GM12878 (cell line): ENCODE measurements around the gene CIAO2A. TPM values are rescaled to one million over a fixed set of nuclear protein-coding genes. Genes with fewer than 3 reads are reported as not detected.

Experiments used
- ATAC-seq: fragments of 200-7000 bp; cut with Tn5 transposase; 3 replicates; pipeline ENCODE4 v1.9.1; 2020; ENCODE audit warnings: mild to moderate bottlenecking, moderate library complexity
- BruUV-seq: library from RNA; stranded (reverse); fragments of 400-500 nt; replicated peaks from 2 replicates; lab custom pipeline; 2021; lab: Mats Ljungman, UMichigan
- CTCF ChIA-PET: fragments of 300-600 bp; sonication (Branson Sonifier 250); formaldehyde crosslinking; extraction: SDS; loops from one replicate; lab custom pipeline; 2021; ENCODE audit warnings: inconsistent platforms; lab: Yijun Ruan, JAX
- POLR2A ChIA-PET: fragments of 350-600 bp; formaldehyde crosslinking; extraction: SDS; loops from one replicate; lab custom pipeline; 2021; ENCODE audit warnings: inconsistent platforms; lab: Charles Lee
- RAD21 ChIA-PET: fragments of 300-600 bp; sonication (Branson Sonifier 250); formaldehyde crosslinking; loops from one replicate; lab custom pipeline; 2023; ENCODE audit warnings: antibody characterized with exemption; ENCODE audit not compliant: unreplicated experiment; lab: Charles Lee
- SMC1A ChIA-PET: fragments of 300-600 bp; sonication (Branson Sonifier 250); formaldehyde crosslinking; loops from one replicate; lab custom pipeline; 2023; ENCODE audit not compliant: unreplicated experiment, uncharacterized antibody; lab: Charles Lee
- DNase-seq: peaks from one replicate; pipeline ENCODE4 v3.0.0-alpha.2; 2011; ENCODE audit warnings: low read depth, low spot score
- FAIRE-seq: peaks from 3 replicates; lab custom pipeline; 2011; peaks lifted over from hg19 to GRCh38; lab: Jason Lieb, UNC
- H2AFZ ChIP-seq: 2 replicates; pipeline ENCODE4 v1.6.0; 2011; ENCODE audit warnings: low read depth, low read length, control low read depth; ENCODE audit not compliant: control insufficient read depth
- H3K27ac ChIP-seq: 2 replicates; pipeline ENCODE4 v1.5.1; 2011; ENCODE audit warnings: control low read depth; ENCODE audit not compliant: control insufficient read depth, insufficient read depth
- H3K27me3 ChIP-seq, 2 experiments: replicated peaks in 1 of 2; 2 replicates each; pipeline versions ENCODE4 v1.6.0 to v1.6.1; 2011; ENCODE audit warnings: low read length in 1 of 2; ENCODE audit not compliant: control insufficient read depth in 2 of 2, insufficient read depth in 2 of 2
- H3K36me3 ChIP-seq, 2 experiments: 2 replicates each; pipeline ENCODE4 v1.5.1; 2011; ENCODE audit warnings: low read length in 1 of 2; ENCODE audit not compliant: control insufficient read depth in 2 of 2, insufficient read depth in 2 of 2
- H3K4me1 ChIP-seq: 2 replicates; pipeline ENCODE4 v1.6.1; 2011; ENCODE audit warnings: mild to moderate bottlenecking, low read length, moderate library complexity, mixed read lengths; ENCODE audit not compliant: control insufficient read depth, insufficient read depth
- H3K4me2 ChIP-seq: 2 replicates; pipeline ENCODE4 v1.6.0; 2011; ENCODE audit warnings: control low read depth; ENCODE audit not compliant: control insufficient read depth, insufficient read depth
- H3K4me3 ChIP-seq: fragments of 200-600 bp; sonication (generic); 2 replicates; pipeline ENCODE4 v1.5.1; 2016
- H3K79me2 ChIP-seq: 2 replicates; pipeline ENCODE4 v1.6.0; 2011; ENCODE audit warnings: low read length; ENCODE audit not compliant: control insufficient read depth, insufficient read depth
- H3K9ac ChIP-seq: 2 replicates; pipeline ENCODE4 v1.8.0; 2011; ENCODE audit warnings: low read length, control low read depth, mixed read lengths; ENCODE audit not compliant: control insufficient read depth, insufficient read depth
- H3K9me3 ChIP-seq: replicated peaks from 3 replicates; pipeline ENCODE4 v1.5.1; 2011; ENCODE audit warnings: mild to moderate bottlenecking, low read length; ENCODE audit not compliant: control insufficient read depth, insufficient read depth
- H4K20me1 ChIP-seq: 2 replicates; pipeline ENCODE4 v1.6.0; 2011; ENCODE audit not compliant: control insufficient read depth, insufficient read depth
- CUX1 ChIP-seq: IDR thresholded peaks from 2 replicates; pipeline ENCODE4 v1.6.1; 2012; ENCODE audit warnings: improper control_type of control experiment, low read depth, low read length; ENCODE audit not compliant: insufficient replicate concordance
- JUNB ChIP-seq: IDR thresholded peaks from 2 replicates; pipeline ENCODE4 v1.6.1; 2016; ENCODE audit warnings: antibody characterized with exemption, mild to moderate bottlenecking
- KDM1A ChIP-seq: fragments of 200-600 bp; sonication (generic); IDR thresholded peaks from 2 replicates; pipeline ENCODE4 v1.6.1; 2016; ENCODE audit warnings: borderline replicate concordance
- WGBS: methylation state at CpG from one replicate; pipeline ENCODE4 v1.1.6; 2016; ENCODE audit warnings: low lambda C conversion rate; ENCODE audit not compliant: insufficient replicate concordance, insufficient coverage; ENCODE audit errors: missing lambda C conversion rate; 5-methylcytosine and 5-hydroxymethylcytosine counted together
- in situ Hi-C: fragments of 300-500 bp; cut with MboI; formaldehyde crosslinking; loops from 9 replicates; pipeline ENCODE4 v1.14.3; 2018; ENCODE audit warnings: mixed read lengths
- intact Hi-C: fragments of 100-400 bp; cut with micrococcal nuclease; formaldehyde crosslinking; loops from one replicate; pipeline ENCODE4 v1.14.2; 2022; ENCODE audit not compliant: unreplicated experiment
- polyA plus RNA-seq, 11 experiments: library from polyadenylated mRNA; depleted of rRNA in 4 of 11; unstranded in 6 of 11; stranded (reverse) in 5 of 11; fragments of >200 nt; fragmentation: Nextera tagmentation in 4 of 11; fragmentation: Illumina TruSeq in 1 of 11; extraction: Ambion mirVana in 4 of 11; extraction: Trizol in 1 of 11; gene quantifications; 1 replicate in 1 of 11; 2 replicates in 10 of 11; pipeline versions ENCODE4 v1.2.1 to v1.2.3, GENCODE V29; 2011 to 2016; ENCODE audit warnings: inconsistent platforms in 2 of 11, missing spikeins in 2 of 11, low read depth in 1 of 11
- total RNA-seq, 4 experiments: library from RNA; depleted of rRNA in 3 of 4; stranded (reverse); fragments of >200 nt in 3 of 4; fragmentation: Illumina TruSeq in 1 of 4; extraction: Trizol in 1 of 4; gene quantifications; 2 replicates each; pipeline versions ENCODE4 v1.2.1 to v1.2.3, GENCODE V29; 2013 to 2021

CIAO2A gene
- total and polyA plus RNA-seq, 10 of the 15 experiments (the other 5 are each of a cell fraction or from before 2014, with no cell fraction given): 94.5 to 400 (median 204) TPM

- 4% methylated on average over 1 of the region's 1 CpG for WGBS
- Histone ChIP-seq H3K36me3 (peaks cover 5 to 21% of the 10 kb centered on the region in 2 experiments), H3K27me3 (no peaks in the 10 kb centered on the region), H3K27ac (peak overlapping the region; percentile 30; the same call in 1 of the 2 replicates), H4K20me1 (no peaks in the 10 kb centered on the region), H3K4me1 (peaks cover 26% of the 10 kb centered on the region), H3K4me3 (no peak overlapping the region), H3K9me3 (no peaks in the 10 kb centered on the region), H3K4me2 (peak overlapping the region; percentile 41; the same call in 1 of the 2 replicates), H3K9ac (no peak overlapping the region), H3K79me2 (peaks cover 34% of the 10 kb centered on the region), H2AFZ (no peak overlapping the region)
- FAIRE-seq (no peak), DNase-seq (no peak), ATAC-seq (peak; percentile 44; the same call in 2 of the 3 replicates)
- BruUV-seq: no TSS peak
- ChIA-PET SMC1A (interaction anchor here (1.3 kb wide), 1 partner anchor 9 kb away, joined by 5 read pairs; no protein-coding TSS in a partner anchor), RAD21 (interaction anchor here (0.8 to 1.0 kb wide), 2 partner anchors 22 to 40 kb away, joined by 3 read pairs; no protein-coding TSS in a partner anchor), CTCF (interaction anchor here (0.7 to 1.1 kb wide), 3 partner anchors 11 to 69 kb away, joined by 3 read pairs; no protein-coding TSS in a partner anchor), POLR2A (interaction anchor here (0.7 kb wide), 1 partner anchor 884 kb away, joined by 3 read pairs; no protein-coding TSS in a partner anchor)
- intact Hi-C loops (no loop called here), in situ Hi-C loops (no loop called here)
- no peak for TF ChIP-seq KDM1A
- no peak for TF ChIP-seq CUX1
- 0 out of 2 replicates have a peak, but pooled peaks have one; percentile 16 for TF ChIP-seq JUNB
Measured at GRCh38 chr15:64112904-64113303, 19.3 kb upstream of the CIAO2A start.
